ENCODE measurements around the gene OIT3.
"Not testable (repeated sequence)": the region's sequence is repeated elsewhere in the genome, so short reads cannot be mapped to it uniquely, and the experiment has no call there.

OIT3 gene

GRCh38 chr10:72903941-72904446 lies 10.5 kb downstream of the OIT3 start:
- DNase-seq (ENCODE audit: low read depth) = not testable (repeated sequence)

- DNase-seq (ENCODE audit: low read depth) = no peak
Measured at GRCh38 chr10:72904806-72905205, 11.3 kb downstream of the OIT3 start.

- no peak for DNase-seq (ENCODE audit: low read depth)
Measured at GRCh38 chr10:72906446-72906845, 12.9 kb downstream of the OIT3 start.

- DNase-seq (ENCODE audit: low read depth) = no peak
Measured at GRCh38 chr10:72910705-72911104, 17.2 kb downstream of the OIT3 start.

- DNase-seq (ENCODE audit: low read depth) = no peak
Measured at GRCh38 chr10:72911758-72912157, 18.2 kb downstream of the OIT3 start.

- no peak for DNase-seq (ENCODE audit: low read depth)
Measured at GRCh38 chr10:72912736-72913135, 19.2 kb downstream of the OIT3 start.

- DNase-seq (ENCODE audit: low read depth) = no peak
Measured at GRCh38 chr10:72913287-72913686, 19.7 kb downstream of the OIT3 start.

GRCh38 chr10:72917201-72917600 lies 23.7 kb downstream of the OIT3 start:
- DNase-seq (ENCODE audit: low read depth) = not testable (repeated sequence)

GRCh38 chr10:72917803-72918332 lies 24.3 kb downstream of the OIT3 start:
- DNase-seq (ENCODE audit: low read depth) = not testable (repeated sequence)

GRCh38 chr10:72918352-72918751 lies 24.8 kb downstream of the OIT3 start:
- DNase-seq (ENCODE audit: low read depth) = no peak

GRCh38 chr10:72921147-72921683 lies 27.7 kb downstream of the OIT3 start:
- not testable (repeated sequence) for DNase-seq (ENCODE audit: low read depth)

GRCh38 chr10:72924351-72924750 lies 30.8 kb downstream of the OIT3 start:
- DNase-seq (ENCODE audit: low read depth) = no peak

- no peak for DNase-seq (ENCODE audit: low read depth)
Measured at GRCh38 chr10:72925951-72926465, 32.5 kb downstream of the OIT3 start.

- no peak for DNase-seq (ENCODE audit: low read depth)
Measured at GRCh38 chr10:72927485-72927884, 33.9 kb downstream of the OIT3 start.

GRCh38 chr10:72928798-72929197 lies 35.3 kb downstream of the OIT3 start:
- no peak for DNase-seq (ENCODE audit: low read depth)

GRCh38 chr10:72930276-72930675 lies 36.7 kb downstream of the OIT3 start:
- no peak for DNase-seq (ENCODE audit: low read depth)

GRCh38 chr10:72932259-72933015 lies 38.9 kb downstream of the OIT3 start:
- no peak for DNase-seq (ENCODE audit: low read depth)

GRCh38 chr10:72935361-72935760 lies 41.8 kb downstream of the OIT3 start:
- DNase-seq (ENCODE audit: low read depth) = no peak

- no peak for DNase-seq (ENCODE audit: low read depth)
Measured at GRCh38 chr10:72943498-72944234, 50.1 kb downstream of the OIT3 start.

- DNase-seq (ENCODE audit: low read depth) = no peak
Measured at GRCh38 chr10:72946963-72947362, 53.4 kb downstream of the OIT3 start.

- DNase-seq (ENCODE audit: low read depth) = no peak
Measured at GRCh38 chr10:72948762-72949161, 55.2 kb downstream of the OIT3 start.

GRCh38 chr10:72951760-72952159 lies 58.2 kb downstream of the OIT3 start:
- no peak for DNase-seq (ENCODE audit: low read depth)
